ENCODE results near the gene UBL4A. TPM values are rescaled to one million over a fixed set of nuclear protein-coding genes. Genes with fewer than 3 reads are reported as not detected.
A peak's percentile ranks its signal among the peaks of the same experiment; 100 is the strongest.
"Not testable (repeated sequence)": the region's sequence is repeated elsewhere in the genome, so short reads cannot be mapped to it uniquely, and the experiment has no call there.

UBL4A gene
- total RNA-seq, 1 experiment from 2014 or later, result 139 TPM

DNA sequence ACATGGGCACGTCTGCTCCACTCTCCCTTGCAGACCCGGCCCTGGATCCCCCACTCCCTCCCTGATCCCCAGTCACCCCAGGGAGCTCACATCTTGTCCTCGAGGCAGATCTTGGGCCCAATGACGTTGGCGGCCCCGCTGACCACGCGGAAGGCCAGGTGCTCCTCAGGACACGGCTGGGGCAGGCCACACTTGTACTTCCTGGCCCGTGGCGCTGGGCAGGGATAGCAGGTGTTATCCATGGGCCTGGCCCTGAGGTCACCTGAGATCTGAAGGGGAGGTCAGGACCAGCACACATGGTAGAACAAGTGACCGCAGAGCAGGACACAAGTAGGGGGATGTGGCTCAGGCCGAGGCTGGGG is 21.9 kb upstream of the UBL4A start:
- no peak for DNase-seq (ENCODE audit: low spot score)

DNA sequence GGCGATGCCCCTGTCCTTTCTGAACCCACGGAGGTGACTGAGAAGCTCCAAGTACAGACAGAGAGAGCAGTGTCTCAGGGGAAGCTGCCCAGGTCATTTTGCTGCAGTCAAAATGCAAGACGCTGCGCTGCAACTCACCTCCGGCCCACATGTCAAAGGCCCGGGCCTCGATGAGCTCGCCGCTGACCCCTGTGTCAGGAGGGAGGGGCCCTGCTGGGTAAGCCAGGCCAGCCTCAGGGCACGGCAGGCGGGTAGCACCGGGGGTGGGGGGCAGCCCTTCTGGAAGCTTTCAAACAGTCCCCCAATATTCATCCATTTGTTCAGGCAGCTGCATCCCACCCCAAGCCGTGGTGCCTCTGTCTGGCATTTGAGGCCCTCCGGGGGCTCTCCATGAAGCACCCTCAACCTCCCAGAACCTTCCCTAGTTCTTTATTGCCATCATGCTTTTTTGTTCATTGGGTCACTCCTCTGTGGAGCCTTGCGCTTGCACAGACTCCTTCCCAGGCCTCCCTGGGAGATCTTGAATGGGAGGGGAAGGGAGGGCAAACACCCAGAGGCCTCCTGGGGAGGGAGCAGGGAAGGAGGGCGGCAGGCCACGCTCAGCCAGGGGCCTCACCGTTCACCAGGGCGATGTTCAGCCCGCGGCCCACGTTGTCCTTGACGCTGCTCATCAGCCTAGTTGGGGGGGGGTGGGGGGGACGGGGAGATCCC is 21.4 kb upstream of the UBL4A start:
- DNase-seq (ENCODE audit: low spot score), result no peak

DNA sequence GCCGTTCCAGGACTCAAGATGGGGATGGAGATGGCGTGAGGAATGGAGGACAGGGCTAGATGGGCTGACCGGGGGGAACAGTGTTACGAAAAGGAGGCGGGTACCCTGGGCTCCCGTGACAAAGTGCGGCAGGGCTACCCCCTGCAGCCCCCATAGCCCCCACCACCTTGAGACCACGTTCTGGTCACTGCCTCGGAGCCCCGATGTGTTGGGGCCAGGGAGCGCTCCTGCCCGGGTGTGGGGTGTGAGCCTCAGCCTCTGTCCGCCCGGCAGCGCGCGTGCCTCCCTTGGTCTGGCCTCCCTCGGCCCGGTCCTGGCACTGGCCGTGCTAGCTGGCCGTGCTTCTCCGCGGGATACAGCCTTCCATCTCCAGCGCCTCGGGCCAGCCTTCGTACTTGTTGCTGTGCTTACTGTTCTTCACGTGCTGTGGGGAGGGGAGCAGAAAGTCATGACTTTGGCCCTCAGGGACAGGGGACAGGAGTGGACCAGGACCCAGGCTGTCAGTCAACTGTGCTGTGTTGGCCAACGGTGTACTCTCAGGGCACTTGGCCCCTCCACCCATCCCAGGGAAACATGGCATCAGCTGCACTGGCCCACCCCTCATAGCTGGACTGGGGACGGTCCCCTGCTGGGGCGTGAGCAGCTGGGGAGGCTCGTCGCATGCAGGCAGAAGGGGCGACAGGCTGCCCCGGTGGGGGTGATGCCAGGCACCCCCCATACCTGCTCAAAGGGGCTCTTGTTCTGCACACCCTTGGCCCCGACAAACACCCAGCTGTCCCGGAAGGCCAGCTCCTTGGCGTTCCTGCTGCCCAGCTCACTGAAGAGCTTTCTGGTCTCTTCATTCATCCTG is 20.3 kb upstream of the UBL4A start:
- no peak for DNase-seq (ENCODE audit: low spot score)

DNA sequence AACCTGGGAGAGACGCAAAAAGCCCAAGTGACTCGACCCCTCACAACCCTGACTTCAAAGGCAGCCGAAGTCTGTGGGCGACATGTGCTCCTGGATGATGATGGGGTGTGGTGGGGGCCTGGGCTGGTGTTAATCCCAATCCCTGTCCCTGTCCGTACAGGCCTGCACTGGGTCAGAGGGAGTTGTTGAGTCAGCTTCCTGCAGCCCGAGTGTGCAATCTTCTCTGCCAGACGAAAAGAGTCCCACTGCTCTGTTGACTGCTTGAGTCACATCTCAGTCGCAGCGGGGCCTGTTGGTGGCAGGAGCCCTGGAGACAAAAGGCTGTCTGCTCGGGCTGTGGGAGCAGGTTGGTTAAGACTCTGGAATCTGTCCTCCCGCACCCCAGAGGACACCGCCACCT is 19.3 kb upstream of the UBL4A start:
- peak; percentile 70 for DNase-seq (ENCODE audit: low spot score)

DNA sequence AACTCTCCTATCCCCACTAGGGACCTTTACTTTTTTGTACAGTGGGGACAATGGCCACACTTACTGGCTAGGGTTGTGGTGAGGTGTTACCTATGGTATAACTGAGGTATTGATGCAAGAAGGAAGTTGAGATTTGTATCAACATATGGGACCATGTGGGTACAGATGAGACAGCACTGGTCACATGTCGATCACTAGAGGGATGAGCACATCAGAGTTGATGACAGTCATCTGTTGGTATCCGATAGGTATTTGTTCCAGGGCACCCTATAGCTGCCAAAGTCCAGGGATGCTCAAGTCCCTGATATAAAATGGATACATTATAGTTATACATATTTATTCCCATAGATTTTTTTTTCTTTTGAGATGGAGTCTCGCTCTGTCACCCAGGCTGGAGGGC is 16.6 kb upstream of the UBL4A start:
- DNase-seq (ENCODE audit: low spot score), result no peak

DNA sequence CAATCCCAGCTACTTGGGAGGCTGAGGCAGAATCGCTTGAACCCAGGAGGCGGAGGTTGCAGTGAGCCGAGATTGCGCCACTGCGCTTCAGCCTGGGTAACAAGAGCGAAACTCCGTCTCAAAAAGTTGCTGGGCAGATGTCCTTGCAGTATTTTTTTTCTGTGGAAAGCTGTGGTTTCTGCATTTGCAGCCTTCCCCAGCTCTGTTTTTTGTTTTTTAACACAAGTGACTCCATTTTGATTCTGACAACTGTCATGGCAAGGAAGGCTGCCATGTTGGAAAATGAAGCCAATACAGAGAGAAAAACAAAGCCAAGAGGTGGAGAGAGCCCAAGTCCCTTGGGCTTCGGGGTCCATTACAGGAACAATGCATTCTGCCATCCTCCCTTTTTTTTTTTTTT is 15.7 kb upstream of the UBL4A start:
- DNase-seq (ENCODE audit: low spot score), result no peak

DNA sequence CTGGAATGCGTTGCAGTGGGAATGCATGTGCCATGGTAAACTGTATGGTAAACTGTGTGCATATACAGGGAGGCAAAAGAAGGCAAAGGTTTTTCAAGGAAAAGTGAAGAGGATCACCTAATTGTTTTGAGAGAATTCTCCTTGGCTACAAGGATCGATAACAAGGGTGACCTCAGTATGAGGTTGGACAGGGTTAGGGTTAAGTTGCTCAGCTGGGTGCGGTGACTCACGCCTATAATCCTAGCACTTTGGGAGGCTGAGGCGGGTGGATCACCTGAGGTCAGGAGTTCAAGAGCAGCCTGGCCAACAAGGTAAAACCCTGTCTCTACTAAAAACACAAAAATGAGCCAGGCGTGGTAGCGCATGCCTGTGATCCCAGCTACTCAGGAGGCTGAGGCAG is 15.0 kb upstream of the UBL4A start:
- DNase-seq (ENCODE audit: low spot score), result not testable (repeated sequence)

DNA sequence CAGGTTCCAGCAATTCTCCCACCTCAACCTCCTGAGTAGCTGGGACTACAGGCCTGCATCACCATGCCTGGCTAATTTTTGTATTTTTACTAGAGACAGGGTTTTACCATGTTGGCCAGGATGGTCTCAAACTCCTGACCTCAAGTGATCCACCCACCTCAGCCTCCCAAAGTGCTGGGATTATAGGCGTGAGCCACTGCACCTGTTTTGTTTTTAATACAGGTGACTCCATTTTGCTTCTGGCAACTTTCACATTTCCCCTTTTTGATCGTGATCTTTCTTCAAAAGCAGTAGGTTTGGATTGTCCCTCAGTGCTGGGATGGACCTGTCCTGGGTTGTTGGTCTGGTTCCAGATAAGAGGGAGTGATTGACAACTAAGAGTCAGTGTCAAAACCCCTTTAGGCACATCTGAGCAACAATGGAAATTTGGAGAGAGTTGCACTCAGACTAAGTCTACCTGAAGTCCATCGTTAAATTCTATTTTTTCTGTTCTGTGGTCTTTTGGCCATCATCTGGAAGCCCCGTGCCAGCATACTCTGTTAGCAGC is 10.2 kb upstream of the UBL4A start:
- DNase-seq (ENCODE audit: low spot score), result not testable (repeated sequence)

DNA sequence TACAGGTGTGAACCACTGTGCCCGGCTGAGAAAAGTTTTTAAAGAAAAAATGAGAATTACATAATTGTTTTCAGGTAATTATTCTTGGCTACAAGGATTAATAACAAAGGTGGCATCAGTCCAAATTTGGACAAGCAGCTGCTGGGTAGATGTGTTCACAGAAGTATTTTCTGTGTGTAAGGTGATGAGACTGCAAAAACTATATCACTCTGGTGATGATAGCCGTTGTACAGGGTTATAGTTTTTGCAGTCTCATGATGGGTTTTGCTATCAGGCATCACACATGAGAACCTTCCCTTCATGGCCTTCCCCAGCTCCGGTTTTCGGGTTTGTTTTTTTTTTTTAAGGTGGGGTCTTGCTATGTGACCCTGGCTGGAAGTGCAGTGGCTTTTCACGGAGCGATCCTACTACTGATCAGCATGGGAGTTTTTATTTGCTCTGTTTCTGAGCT is 9.1 kb upstream of the UBL4A start:
- DNase-seq (ENCODE audit: low spot score), result no peak

DNA sequence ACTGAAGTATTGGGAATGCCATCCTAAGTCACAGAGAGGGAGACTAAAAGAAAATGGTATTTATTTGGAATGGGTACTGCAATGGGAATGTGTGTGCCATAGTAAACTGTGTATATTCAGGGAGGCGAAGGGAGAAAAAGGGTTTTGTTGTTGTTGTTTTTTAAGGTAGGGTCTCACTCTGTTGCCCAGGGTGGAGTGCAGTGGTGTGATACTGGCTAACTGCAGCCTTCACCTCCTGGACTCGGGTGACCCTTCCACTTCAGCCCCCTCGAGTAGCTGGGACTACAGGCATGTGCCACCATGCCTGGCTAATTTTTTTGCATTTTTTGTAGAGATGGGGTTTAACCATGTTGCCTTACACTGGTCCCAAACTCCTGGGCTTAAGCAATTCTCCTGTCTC is 8.3 kb upstream of the UBL4A start:
- DNase-seq (ENCODE audit: low spot score), result no peak

DNA sequence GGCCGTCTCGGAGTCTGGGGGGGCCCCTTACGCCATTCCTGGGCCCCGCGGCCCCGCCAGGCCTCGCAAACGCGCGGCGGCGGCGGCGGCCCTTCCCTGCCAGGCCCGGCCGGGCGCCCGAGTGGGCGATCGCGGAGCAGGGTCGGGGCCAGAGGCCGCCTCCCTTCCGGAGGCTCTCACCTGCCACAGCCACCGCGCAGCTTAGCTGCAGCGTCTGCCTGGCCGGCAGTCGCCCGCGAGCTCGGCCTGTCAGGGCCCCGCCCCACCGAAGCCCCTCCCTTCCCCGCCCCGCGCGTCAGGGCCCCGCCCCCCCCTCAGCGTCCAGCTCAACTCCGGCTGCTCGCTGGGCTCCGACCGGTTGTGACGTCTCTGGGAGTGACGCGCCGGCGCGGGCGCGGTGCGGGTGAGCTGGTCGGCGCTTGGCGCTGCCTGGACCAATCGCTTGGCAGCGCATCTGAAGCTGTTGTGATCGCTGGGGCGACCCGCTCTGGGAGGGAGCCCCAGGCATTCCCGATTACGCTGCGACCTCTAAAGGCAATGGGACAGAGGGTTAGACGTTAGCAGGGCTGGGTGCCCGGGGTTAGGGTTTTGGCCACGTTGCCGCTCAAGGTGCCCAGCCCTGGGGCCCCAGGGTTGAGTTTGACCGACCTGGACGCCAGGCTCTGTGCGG is 4.1 kb upstream of the UBL4A start, which contains the start of gene SLC10A3:
TSS of gene SLC10A3 (minus strand) at position 216 of the 670 bp plus-strand sequence. CDS start 1,689 bp downstream, outside the sequence.
- peak; percentile 92 for DNase-seq (ENCODE audit: low spot score)

DNA sequence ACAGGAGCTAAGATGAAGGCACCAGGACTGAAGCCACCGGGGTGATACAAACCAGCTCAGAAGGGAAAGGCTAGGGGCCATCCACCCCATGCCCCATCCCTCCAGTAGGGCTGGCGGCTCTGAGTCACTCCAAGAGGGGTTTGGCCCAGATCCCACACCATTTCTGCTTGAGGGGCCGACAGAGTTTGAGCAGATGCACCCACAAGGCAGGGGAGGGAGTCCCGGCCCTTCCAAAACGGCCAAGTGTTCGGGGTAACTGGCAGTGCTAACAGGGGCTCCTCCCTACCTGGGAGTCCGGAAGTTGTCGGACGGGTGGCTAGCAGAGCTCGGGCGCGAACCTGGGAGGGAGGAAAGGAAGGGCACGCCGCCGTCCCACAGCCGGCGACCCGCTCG is 3.6 kb upstream of the UBL4A start:
- DNase-seq (ENCODE audit: low spot score), result peak; percentile 68

DNA sequence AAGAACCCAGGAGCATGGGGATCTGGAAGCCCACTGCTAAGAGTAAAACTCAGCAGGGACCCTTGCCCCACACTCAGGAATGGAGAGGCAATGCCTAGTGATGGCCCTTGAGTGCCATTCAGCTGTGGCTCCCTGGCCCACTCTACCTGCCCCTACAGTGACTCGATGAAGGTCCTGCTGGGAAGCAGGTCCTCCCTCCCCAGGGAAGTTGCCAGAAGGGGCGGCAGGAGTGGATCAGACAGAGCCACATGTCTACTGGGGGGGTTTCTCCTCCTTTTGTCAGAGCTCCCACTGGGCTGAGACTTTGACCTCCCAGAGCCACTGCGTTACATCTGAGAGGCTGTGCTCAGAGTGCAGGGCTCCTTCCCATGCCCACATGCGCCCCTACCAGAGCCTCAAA is 2.8 kb upstream of the UBL4A start:
- DNase-seq (ENCODE audit: low spot score), result no peak

DNA sequence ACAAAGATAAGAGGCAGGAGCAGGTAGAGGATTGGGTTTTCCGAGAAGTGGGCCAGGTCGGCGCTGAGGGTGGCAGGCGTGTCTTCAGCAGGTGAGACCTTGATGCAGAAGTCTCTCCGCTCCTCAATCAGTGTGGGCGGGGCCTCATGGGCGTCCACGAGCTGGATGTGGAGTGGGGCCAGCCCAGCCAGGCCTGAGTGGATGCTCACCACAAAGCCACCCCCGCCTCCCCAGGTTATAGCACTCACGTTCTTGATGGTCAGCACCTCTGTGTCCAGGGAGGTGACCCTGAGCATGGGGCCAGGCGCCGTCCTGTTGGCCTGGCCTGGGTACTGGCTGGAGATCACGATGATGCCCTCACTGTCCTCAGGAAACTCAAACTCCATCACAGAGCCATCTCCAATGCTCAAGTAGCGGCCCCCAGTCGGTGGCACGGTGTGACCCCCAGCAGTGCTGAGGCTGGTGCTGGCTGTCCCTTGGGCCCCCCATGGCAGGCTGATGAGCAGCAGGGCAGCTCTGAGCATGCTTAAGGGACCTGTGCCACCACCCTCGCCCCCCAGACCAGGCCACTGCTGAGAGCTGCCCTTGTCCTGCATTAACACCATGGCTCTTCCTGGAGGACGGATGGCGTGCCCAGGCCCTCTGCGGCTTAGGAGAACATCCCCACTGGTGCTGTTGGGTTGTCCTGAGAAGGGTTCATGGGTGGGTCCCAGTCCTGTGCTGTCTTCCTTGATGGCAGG is 2.1 kb upstream of the UBL4A start:
- no peak for DNase-seq (ENCODE audit: low spot score)

DNA sequence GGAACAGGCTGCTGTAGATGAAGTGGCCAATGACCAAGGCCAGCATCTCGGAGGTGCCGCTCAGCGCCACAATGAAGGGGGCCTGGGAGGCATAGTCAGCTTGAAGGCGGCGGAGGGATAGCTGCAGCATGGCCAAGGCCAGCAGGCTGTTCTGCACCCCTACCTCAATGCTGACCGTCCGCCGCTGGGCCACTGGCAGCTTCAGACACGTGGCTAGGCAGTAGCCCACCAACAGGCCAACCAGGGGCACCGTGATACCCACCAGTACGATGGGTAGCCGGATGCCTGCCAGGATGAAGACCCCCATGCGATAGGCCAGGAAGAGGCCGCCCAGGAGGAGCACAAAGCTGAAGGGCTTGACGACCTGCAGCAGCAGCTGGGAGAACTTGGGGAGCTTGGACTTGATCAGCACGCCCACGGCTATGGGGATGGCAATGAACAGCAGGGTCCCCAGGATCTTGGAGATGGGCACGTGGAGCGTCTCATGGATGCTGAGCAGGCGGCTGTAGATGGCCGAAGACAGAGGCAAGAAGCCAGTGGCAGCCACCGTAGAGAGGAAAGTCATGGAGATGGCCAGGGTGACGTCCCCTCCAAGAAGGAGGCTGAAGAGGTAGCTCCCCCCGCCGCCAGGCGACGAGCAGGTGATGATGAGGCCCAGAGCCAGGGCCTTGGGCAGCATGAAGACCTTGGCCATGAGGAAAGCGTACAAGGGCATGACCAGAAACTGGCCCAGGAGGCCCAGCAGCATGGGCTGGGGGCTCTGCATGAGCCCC is 1.3 kb upstream of the UBL4A start:
- no peak for DNase-seq (ENCODE audit: low spot score)

DNA sequence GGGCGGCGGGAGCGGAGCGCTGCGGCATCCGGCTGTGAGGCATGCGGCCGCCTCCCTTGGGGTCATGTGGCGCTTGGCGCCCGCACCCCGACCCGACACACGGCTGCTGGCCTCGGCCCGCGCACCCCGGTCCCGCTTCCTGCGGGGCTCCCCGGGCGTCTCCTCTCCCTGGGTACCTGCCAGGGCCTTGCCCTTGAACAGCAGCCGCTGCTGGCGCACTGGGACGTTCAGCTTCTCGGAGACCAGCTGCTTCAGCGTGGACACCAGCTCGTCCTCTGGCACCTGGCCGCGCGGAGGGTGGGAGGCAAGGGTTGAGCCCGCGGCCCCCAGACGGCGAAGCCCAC is 391 bp downstream of the UBL4A start:
- no peak for DNase-seq (ENCODE audit: low spot score)

DNA sequence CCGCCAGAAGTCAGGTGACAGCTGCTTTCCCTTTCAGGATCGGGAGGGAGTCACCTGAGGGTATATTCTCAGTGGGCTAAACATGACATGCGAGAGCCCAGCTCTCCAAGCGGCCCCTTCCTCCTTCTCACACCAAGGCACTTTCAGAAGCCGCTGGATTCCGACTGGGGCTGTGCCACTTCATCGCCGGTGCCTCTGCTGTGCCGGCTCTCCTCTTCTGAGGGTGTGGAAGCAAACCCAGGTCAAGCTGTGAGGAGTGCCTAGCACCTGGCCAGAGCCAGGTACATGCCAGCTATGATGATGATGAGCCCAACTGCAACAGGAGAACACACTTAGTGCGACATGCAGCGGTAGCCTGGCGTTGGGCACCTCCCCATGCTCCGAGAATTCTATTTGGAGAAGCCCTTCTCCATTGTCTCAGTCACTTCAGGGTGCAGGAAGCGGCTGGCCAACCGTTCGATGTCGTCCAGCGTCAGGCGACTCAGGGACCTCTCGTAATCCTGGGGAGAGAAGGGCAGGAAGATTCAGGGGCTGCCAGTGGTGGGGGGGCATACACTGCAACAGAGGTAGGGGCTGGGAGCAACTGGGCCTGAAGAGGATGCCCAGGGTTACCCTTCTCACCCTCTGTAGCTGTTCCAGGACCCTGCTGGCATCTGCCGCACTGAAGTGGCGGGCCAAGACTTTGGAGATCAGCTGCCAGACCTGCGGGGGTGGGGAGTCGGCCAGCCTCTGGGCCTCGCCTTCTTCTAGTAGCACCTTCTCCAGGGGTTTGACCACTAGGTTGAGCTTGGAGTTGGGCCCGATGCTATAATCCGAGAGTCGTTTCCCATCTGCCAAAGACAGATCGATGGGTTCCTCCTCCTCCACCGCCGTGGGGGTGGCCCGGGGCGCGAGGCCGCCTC is 1.0 kb downstream of the UBL4A start:
- DNase-seq (ENCODE audit: low spot score), result no peak

DNA sequence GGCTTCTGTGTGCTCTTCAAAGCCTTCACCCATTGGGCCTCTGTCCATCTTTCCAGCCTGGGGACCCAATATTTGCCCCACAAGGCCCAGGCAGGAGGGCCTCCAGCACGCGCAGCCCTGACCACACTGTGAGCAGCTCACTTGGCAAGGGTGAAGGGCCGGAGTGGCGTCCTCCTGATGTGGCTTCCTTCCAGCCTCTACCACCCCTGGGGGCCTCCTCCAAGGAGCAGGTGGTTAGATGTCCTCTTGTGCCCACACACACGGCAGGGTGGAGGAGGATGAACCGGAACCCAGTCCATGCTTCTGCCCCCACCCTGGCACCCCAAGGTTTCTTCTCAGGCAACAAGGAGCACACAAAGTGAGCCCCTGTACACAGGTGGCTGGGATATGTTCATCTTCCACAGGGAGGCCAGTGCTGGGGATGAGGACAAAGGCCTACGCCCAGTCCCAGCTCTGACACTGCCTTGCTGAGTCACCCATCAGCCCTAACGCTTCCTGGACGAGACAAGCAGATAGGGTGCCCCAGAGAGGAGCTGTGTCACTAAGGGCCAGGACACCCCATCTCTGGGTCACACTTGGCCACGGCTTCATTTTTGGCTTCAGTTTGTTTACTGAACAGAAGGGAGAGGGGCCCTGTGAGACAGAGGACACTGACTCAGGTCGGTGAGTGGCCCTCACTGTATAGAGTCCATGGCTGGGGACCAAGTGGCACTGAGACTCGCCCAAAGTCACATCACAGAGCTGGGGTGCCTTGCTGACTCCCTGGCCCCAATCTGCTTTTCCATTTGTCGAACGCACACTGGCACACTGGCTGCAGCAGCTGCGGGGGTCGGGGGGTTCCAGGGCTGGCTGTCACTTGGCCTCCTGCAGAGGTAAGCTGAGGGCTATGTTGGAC is 1.9 kb downstream of the UBL4A start:
- peak; percentile 54 for DNase-seq (ENCODE audit: low spot score)

DNA sequence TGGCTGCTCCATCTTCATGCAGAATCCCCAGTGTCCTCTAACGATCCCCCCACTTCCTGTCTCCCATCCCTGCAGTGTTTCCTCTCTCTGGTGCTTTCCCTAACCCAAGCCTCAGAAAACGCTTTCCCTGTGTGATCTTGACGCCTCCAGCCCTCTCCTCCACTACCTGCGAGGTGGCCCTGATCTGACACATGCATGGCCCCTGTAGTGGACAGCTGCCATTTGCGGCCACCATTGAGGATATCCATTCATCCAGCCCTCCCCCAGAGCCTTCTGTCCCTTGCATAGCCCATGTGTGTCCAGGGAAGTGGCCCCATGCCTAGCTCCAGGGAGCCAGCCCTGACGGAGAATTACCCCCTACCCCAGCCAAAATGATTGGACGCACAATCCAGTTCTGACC is 3.1 kb downstream of the UBL4A start:
- DNase-seq (ENCODE audit: low spot score), result no peak

Measured in A172 (cell line).